NOMO-1 treated with DMSO at 0.1 percent for 48 hours (cell line): ENCODE measurements around the gene SLC6A5.

Experiments
- DNase-seq: peaks from one replicate; lab custom pipeline; 2025; ENCODE audit not compliant: unreplicated experiment; lab: John Stamatoyannopoulos, UW

Gene SLC6A5

DNA sequence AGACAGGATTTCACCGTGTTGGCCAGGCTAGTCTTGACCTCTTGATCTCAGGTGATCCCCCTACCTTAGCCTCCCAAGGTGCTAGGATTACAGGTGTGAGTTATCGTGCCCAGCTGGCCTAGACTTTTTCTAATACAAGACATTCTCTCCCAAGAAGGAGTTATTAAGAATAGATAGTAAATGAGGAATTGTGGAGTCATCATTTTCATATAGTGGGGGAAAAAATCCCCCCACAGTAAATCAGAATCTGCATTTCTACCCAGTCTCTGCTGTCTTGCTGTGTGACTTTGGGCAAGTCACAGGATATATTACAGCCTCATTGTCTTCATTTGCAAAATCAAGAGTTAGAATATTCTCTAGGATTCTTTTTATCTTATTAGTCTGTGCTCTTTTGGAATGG is 21.6 kb downstream of the SLC6A5 start:
- no peak for DNase-seq

DNA sequence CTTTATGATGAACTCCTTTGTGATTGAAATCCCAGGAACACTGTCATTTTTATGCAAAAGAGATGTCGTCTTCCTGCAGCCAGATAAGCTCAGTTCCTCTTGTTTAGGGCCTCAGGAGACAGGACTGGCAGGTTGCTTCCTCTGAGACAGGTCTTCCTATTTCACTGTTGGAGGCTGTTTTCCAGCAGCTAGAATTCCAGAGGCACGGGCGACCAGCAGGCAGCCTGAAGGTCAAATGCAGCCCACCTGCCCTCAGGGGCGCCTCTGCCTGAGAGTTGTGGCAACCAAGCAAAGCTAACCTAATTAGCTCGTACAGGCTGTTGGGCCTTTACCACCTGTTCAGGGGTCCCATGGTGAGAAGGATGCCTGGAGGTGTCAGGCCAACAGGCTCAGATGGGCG is 22.3 kb downstream of the SLC6A5 start:
- no peak for DNase-seq

DNA sequence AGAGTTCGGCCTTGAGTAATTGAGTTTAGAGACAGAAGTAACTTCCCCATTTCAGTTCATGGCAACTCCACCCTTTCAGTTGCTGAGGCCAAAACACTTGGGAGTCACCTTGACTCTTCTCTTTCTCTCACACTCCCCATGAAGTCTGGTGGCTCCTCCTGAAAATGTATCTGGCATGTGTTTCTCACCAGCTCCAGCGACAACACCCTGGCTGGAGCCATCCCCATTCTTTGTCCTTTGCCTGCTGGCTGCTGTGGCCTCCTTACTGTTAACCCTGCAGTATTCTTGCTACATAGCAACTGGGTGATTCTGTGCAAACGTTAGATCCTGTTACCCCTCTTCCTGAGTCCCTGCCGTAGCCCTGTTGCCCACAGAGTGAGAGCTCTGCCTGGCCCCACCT is 23.8 kb downstream of the SLC6A5 start:
- peak; percentile 74 for DNase-seq

DNA sequence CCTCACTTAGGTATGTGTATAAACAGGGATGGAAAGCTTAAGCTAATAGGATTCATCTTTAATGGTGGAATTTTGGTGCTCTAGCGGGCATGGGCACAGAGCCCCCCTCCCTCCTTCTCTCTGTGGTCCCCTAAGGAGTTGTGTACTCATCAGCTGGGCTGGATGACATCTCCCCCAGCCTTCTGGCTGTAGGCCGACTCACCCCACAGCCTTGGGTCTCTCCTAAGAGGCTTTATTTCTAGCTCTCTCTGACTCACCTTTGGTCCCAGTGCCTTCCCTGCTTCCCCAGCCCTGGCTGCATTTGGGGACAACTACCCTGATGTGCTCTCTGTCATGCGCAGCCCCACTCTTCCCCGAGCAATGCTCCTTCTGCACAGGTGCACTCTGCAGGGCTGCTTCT is 26.9 kb downstream of the SLC6A5 start:
- DNase-seq = no peak

DNA sequence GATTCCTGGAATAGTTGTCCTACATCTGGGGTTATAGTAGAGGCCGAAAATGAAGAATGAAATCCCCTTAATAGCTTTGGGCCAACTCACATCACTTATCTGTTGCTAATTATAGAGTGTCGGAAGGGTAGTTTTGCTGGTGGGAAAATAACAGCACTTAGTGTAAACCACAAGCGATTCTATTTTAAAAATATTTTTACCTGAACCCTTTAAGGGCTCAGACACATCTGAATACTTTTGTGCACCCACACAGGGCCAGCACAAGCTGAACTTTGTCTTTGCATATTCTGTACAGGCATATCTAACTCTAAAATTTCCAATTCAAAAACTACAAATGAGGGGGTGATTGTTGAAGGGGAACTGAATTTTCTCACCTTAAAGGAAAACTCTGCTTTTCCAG is 27.6 kb downstream of the SLC6A5 start:
- DNase-seq = no peak

DNA sequence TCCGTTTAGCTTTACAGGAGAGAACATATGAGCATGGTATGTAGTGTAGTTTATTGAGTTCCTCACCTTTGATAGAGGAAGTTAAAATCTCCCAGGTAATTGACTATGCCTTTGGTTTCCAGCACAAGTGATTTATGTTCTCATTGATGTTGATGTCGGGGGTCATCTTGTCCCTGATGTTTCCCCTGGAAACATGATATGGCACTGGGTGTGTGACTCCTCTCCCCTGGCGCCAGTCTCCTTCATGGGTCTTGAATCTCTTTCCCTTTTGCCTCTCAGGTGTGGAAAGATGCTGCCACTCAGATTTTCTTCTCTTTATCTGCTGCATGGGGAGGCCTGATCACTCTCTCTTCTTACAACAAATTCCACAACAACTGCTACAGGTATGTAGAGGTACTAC is 28.3 kb downstream of the SLC6A5 start:
- no peak for DNase-seq

DNA sequence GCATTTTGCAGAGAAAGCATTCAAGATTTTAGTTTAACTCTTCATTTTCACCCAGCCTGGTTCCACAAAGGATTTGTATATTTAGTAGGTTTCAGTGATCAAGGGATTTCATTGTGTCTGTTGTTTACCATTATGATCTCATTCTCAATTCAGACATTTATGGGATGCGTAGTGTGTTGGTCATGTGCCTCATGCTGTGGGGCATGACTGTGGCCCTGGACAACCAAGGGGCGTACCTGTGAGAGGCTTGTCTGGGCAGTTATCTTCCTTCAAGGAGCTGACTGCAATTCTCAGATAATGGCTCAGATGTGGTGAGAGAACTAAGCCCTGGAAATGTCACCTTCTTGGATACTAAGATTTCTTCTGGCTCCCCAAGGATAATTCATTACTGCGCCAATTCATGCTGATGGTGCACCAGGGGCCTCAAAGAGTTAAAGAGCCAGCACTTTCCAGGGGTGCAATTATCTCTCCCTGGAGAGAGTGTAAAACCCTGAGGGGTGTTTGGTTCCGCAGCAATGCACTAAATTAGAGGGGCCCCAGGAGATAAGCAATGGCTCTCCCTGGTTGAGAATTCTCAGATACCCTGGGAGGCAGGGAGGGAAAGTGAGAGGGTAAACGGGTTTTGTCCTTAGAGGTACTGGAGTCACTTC is 32.2 kb downstream of the SLC6A5 start:
- DNase-seq = no peak

DNA sequence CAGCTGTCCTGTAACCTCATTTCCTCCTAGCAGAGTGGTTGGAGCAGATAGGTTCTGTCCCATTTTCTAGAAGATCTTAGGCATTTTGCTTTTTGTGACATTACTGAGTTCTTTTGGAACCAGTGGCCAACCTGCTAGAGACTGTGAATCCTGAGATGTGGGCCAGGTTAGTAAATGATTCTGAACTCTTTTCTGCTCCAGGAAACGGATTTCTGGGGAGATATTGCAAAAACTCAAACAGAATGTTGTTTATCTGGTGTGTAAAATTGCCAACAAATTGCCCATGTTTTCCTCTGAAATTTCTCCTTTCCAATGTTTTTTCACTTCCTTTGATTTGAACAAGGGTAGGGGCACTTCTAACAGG is 32.7 kb downstream of the SLC6A5 start:
- DNase-seq = no peak

DNA sequence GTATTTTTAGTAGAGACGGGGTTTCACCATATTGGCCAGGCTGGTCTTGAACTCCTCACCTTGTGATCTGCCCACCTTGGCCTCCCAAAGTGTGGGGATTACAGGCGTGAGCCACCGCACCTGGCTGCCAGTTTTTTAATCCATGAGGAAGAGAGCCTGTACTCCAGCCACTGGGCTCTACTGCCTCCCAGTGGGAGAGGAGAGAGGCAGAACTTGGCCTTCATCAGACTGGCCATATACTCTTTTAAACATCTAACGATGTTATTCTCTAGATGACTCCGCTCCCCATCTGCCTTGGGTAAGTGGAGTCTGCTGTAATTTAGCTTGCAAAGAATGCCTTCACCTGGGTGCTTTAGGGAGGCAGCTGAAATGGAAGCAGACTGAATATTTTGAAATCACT is 34.6 kb downstream of the SLC6A5 start:
- no peak for DNase-seq

DNA sequence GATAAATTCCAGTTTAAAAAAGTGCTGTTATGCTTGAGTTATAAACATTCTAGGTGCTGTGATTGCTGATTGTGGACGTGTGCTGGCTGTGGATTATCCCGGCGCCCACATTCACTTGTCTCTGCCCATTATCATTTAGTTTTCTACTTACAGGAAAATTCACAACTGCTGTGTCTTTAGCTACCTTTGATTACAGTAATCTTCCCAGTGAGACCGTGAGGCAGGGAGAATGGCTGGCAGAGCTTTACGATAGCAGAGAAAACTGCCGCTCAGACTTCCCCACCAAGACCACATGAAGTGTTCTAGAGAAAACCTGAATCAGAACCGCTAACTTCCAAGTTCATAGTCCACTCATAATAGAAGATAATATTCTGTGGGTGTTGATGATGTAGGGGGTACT is 35.4 kb downstream of the SLC6A5 start:
- no peak for DNase-seq

DNA sequence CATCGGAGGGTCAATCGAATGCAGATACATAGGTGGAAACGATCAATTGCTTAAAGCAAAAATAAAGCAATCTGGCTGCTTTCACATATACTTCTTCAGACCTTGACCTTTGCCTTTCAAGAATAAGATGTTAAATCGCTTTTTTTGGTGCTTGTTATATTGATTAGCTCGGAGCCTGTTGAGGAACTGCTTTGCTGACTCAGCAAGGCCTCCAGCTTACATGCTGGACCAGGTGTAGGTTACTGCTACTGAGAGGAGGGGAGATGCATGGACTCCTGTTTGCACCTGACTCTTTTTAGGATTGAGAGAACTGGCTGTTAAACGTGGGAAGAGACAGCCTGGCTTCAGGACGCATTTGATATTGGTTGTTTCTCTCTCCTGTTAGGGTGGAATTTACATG is 38.7 kb downstream of the SLC6A5 start:
- DNase-seq = no peak

DNA sequence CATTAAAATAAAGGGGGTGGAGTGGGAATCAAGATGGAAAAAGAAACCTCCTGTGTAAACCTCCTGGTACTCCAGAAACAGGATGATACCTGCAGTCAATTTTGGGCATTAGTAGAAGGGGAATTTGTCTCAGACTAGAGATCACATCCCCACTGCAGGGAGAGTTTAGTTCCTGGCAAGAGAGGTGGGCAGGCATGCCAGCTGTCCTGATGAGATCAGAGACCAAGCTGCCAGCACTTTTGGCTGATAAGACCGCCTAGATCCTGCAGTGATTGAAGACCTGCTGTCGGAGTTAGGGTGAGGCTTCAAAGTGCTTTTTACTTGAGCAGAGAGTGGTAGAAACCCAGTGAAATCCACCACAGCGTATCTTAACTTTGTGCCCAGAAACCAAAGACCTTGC is 40.3 kb downstream of the SLC6A5 start:
- no peak for DNase-seq

DNA sequence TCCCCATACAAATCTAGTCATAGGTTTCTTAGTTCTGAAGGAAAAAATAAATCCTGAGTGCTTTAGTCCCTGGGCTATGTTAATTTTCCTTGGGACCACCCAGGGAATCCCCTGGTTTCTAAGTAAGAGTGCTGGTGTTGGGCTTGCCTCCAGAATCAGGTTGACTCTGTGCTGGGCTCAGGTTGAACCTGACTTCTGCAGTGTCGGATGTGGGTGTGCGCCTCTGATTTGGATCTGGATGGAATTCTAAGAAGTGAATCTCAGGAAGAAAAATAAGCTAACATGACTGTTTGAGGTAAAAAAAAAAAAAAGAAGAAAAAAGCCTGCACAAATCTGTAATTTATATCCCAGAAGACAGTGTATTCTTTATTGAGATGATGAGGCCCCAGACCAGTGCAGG is 41.0 kb downstream of the SLC6A5 start:
- no peak for DNase-seq

DNA sequence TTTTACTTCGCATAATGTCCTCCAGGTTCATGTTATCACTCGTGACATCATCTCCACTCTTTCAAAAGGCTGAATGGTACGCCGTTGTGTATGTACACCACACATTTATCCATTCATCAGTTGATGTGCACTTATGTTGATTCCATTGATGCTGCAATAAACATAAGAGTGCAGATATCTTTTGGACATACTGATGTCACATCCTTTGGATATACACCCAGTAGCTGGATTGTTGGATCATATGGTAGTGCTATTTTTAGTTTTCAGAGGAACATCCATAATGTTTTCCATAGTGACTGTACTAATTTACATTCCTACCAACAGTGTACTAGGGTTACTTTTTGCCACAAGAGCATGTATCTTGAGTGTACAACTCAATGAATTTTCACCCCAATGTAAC is 45.0 kb downstream of the SLC6A5 start:
- no peak for DNase-seq

DNA sequence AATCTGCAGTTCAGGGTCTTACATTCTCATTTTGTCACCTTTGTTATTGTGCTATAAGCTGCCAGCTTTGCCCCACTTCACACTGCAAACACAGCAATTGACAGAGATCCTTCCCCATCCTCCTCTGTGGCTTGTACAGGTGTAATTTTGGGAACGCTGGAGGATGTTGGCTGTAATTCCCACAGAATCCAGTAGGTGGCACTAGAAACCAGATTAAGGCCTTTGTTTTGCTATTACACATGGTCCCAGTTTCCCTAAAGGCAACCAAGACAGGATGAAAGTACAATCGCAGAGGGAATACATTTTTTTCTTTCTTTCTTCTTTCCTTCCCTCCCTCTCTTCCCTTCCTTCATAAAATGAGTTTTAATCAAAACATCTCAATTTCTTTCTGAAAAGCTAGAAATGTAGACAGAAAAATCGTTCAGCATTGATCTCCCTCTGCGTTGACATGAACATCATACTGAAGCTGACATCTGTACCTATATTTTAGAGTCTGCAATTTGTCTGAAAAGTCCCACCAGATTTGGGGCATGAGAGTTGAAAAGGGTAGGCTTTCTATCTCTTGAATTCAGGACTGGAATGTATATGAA is 48.7 kb downstream of the SLC6A5 start:
- peak; percentile 31 for DNase-seq

DNA sequence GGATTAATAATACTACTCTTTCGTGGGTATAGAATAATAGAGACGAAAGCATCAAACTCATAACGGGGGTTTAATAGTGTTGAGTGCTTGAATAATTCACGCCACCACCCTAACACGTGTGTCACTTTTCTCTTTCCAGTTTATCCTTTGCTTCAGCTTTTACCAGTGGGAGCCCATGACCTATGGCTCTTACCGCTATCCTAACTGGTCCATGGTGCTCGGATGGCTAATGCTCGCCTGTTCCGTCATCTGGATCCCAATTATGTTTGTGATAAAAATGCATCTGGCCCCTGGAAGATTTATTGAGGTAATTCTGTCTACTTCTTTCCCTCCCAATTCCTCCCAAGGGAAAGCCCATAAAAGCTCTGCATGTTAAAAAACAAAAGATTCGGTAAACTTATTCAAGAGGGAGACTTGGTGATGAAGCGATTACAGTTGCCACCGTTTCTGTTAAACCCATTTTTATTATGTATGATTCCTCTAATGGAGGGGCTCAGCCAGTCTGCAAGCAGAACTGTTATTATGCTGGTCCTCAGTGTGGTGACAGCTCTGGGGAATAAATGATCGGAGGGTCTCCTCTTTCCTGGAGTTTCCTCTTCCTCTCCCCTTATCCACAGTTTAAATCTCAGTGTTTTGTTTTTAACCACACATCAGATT is 52.9 kb downstream of the SLC6A5 start:
- no peak for DNase-seq

DNA sequence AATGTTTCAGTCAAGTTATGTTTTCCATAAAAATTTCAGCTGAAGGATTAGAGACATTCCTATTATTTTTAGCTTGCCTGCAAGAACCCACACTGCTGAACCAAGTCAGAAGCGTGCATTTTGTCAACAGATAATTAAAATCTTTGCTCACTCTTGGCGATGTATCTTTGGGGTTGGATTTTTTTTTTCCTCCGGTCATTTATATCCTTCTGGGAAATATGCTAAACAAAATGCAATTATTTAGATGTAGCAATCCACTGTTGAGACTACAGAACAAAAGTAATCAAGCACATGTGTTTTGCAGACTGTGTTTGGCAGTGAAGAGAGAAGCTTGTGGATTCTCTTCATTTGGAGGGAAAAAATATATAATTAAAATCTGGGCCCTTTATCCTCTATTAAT is 54.6 kb downstream of the SLC6A5 start:
- no peak for DNase-seq

DNA sequence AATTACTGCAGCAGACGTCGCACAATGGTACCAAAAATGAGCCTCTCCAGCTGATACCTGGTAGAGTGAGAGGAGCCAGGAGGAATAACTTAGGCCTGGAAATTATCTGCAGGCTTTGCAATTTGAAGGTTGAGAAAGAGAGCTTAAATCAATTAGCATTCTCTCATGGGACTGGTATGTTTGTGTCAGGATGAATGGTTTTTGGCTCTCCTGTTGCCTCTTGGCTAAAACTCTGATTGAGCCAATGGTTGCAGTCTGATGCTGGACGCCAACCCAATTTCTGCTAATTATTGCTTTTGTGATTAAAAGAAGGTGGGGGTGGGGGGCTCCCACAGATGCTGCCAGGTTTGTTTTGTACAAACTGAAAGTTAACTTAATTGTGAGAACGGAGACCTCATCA is 57.5 kb downstream of the SLC6A5 start:
- DNase-seq = no peak

DNA sequence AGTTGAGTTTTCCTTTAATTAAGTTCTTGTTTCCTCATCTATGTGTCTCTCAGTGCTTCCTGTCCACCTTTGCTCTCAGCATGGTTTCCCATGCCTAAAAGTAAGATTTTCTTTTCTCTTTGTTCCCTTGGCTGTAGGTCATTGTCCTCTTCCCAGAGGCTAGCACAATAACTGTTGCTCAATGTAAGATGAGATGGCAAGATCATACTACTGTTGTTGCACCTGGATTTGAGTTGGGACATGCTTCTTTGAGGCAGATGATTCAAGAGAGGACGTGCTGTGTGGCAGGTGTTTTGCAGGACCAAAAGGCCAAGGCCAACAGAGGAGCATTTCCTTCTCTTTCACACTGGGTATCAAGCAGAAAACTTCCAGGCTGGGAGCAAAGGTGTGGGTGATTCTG is 58.7 kb downstream of the SLC6A5 start:
- DNase-seq = no peak

DNA sequence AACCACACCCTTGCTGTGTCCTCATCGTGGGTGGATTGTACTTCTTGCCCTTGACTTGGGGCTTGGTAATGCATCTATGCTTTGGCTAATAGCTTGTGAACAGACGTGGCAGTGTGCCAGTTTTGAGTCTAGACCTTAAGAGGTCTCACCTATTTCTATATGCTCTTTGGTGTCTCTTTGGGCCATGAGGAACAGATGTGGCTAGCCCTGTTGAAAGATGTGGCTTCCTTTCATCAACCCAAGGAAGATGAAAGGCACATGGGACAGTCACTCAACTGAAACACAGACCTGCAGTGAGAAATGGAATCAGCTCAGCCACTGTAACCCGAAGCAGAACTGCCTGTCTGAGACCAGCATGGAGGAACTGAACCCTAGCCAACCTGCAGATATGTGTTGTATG is 62.0 kb downstream of the SLC6A5 start:
- DNase-seq = no peak

DNA sequence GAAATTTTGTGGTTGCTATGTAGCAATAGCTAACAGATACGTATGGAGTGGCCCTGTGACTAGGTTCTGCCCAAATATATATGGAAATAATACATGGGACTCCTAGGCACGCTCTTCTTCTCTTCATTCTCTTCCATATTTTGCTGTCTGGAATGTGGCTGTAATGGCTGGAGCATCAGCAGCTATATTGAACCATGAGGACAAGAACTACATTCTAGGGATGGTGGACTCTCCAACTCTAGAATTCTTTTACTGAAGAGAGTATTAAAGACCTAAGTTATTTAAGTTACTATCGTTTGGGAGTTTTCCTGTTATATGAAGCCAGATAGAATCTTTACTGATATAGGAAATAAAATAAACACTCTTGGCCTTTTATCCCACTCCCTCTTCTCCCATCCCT is 62.4 kb downstream of the SLC6A5 start:
- DNase-seq = no peak

DNA sequence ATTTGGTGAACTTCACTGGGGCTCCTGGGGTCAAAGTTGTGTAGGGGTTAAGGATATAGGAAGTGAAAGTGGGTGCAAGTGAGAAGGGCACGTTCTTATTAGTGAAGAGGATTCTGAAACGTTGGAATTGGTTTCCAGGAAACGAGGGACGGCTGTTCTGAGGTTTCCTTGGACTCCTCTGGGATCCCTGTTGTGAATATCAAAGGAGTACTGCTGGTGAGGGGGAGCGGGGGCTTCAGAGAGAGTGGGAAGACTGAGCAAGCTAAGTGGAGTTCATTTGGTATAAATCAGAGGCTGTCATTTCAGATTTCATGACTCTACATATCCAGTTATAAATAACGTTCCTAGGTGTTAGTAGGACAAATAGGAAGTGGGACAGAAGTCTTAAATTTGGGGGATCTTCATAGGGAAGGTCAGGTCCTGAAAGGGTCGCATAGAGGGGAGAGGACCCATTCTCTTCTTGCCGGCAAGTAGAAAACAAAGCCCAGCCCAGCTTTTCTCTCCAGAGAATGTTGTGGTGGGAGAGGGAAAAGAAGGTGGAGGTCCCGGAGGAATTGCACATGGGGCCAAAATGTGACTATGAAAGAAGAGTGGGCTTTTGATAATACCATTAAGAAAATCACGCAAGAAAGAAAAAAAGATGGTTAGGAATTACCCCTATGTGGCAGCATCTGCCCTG is 68.9 kb downstream of the SLC6A5 start:
- peak; percentile 11 for DNase-seq
